ENCODE data around the gene CA5A. TPM values are rescaled to one million over a fixed set of nuclear protein-coding genes. Genes with fewer than 3 reads are reported as not detected.

Gene CA5A
- total RNA-seq, 1 experiment from 2014 or later: 0.10 TPM

DNA sequence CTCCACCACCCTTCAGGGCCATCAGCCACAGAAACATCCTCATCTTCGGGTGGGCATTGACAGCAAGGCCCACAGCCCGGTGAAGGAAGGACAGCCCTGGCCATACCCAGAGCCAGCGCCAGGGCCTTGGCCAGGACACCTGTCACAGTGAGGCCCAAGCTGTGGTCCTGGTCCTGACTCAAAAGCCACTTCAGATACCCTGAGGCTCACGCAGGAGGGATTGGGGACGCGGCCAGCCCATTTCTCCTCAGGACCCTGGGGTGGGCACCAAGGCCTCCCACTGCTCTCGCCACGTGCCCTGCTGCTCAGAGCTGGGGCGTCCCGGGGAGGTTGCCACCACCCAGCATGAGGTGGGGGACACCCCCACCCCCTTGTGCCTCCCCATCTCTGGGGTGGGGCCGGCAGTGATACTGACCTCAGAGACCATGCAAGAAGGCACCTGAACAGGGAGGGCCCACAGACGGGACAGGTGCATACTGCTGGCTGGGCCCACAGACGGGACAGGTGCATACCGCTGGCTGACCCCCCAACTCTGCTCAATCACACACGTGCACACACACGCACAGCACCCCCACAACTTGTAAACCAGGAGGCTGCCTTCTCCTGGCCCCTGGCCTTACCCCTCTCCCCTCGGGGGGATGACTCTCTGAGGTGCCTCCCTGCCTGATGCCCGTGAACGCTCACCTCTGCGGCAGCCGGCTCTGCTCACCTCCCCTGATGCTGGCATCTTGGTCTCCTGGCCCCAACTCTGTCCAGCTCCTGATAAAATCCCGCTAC lies 81.2 kb downstream of the CA5A start:
- DNase-seq (ENCODE audit: extremely low read depth, low read depth): no peak

- no peak for DNase-seq (ENCODE audit: extremely low read depth, low read depth)
Observed at GRCh38 chr16:87854053-87854906, 82.0 kb downstream of the CA5A start.

DNA sequence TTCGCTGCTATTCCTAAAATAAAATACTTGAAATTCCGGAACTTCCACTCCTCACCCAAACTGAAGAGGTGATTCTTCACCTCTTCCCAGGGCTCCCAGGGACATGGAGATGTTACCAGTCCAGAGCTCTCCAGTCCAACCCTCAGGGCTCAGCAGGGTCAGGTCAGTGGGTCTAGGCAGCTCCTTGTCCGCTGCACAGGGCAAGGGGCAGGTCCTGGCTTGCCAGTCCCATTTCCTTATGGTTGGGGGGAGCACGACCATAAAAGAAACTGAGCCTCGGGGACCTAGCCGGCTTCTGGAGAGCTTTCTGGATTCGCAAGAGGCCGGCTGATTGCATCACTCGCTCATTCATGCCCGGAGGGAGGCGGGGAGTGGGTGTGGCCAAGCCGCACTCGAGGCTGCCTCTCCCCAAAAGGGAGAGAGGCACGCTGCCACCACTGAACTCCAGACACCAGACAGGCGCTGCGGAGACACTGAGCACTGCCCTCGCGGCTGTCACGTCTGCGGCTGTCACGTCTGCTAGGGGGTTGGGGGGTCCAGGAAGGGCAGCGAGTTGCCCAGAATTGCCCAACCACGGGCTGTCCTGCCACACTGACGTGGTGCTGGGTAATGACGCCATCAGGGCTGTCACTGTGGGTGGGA lies 82.8 kb downstream of the CA5A start:
- DNase-seq (ENCODE audit: extremely low read depth, low read depth): peak; percentile 90

DNA sequence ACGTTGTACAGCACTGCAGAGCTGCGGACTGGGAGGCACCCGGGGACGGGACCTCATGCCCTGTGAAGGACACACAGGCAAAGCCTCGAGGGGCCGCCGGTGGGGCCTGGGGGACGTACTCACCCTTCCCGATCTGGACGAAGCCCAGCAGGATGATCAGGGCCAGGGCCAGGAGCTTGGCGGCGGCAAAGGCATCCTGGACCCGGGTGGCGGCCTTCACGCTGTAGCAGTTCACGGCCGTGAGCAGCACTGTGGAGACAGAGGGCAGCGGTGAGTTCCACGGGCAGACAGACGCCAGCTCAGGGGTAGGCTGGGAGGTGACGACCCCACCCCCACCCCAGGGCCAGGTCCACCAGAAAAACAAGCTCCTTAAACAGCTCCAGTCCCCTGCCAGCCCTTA lies 84.7 kb downstream of the CA5A start:
- DNase-seq (ENCODE audit: extremely low read depth, low read depth): no peak

DNA sequence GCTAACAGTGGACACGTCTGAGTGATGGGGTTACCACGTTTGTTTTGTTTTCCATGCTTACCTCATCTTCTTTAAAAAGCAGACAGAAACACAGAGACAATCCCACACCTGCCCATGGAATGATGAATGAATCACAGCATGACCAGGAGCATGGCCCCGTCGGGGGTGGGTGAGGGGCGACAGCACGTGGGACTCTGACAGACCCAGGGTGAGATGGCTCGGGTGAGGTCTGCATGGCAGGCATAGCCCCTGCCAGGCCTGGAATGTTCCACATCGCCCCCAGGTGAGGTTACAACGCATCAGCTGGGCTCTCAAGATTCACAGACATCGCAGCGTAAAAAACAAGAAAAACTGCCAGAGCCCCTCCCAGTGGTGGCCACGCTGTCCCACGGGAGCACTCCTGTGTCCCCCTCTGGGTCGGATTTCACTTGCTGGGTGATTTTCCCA lies 85.2 kb downstream of the CA5A start:
- DNase-seq (ENCODE audit: extremely low read depth, low read depth): no peak

DNA sequence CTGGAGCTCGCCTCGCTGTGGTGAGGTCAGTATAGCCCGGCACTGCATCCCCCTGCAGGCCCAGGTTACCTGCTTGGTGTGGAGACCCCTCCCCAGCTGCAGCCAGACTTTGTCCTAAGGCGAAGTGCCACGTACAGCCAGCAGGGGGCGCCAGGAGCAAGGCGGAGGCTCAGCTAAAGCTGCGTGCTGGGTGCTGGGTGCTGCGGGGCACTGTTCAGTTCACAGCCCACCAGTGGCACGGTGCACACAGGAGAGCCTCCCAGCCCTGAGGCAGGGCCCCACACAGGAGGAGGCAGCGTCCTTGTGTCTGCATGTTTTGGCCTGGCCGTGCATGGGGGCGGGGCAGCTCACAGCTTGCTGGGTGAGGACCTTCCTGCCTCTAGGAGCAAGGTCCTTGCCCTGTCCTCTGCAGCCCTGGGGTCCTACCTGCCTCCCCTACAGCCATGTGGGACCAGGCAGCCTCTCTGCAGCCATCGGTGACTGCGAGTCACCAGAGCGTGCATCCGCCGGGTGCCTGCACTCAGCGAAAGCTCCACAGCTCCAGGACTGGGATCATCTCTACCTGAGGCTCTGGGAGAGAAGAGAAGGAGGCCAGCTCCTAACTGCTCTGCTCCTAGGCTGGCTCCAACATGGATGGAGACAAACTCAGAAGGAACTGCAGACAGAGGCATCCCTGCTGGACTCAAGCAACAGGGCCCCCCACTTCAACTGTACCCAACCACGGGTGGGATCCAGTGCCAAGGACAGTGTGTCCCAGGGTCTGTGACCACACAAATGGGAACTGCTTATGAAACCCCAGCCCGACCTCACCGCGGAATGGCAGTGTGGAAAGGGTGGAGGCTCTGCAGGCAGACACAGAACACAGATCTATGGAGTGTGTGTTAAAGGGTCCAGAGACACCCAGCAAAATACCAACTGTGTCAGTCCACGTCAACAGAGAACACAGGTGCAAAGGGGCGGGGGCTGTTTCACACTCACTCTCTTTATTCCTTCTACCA lies 86.0 kb downstream of the CA5A start:
- DNase-seq (ENCODE audit: extremely low read depth, low read depth): no peak

DNA sequence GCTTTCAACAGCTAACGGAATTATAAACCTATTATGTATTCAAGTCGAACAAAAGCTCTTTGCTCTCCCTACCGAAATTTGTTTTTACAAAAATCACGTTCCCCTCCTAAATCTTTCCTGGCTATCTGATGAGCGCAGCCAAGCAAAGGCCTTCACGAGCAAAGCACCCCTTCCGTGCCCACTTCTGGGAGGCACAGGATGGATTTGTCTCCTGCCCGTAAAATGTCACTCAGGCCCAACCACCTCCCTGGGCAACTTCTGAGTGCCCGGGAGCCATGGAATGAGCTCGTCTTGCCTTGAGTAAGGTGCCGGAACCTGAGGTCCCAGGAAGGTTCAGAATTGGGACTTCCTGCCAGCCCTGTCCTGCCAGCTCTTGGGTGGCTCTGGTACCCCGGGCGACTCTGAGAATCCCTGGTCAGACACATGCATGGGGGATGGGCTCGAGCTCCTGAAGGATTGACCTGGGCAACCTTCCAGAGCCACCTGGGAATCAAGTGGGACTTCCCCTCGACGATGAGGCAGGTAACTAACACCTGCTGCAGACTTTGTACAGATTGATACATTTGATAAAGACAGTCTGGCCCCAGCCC lies 86.8 kb downstream of the CA5A start:
- DNase-seq (ENCODE audit: extremely low read depth, low read depth): no peak

DNA sequence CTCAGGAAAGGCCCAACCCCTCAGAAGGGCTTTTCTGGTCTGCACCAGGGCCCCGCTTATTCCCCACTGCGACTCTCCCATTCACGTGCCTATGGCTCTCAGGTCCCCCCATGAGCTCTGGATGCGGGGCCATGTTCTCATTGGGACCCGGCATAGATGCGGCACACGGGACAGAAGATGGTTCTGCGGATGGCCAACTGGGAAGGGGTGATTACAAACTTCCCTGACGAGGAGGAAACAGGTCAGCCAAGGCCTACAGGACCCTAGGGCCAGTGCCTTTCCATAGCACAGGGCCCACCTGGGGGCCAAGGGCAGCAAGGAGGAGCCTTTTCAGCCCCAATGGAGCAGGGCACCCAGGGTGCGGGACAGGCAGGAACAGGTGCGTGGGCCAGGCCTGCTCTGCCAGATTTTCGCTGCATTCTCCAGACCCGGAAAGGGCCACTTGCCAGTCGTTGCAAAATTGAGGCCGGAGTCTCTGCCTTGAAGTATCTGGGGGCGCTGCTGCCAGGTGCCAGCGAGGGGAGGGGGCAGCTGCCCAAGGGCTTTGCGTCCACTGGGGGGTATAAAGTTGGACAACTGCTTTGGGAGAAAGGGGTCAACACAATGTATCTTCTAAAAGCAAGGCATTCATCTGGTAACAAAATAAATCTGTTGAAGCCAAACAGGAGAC lies 87.5 kb downstream of the CA5A start:
- no peak for DNase-seq (ENCODE audit: extremely low read depth, low read depth)

- no peak for DNase-seq (ENCODE audit: extremely low read depth, low read depth)
Observed at GRCh38 chr16:87847785-87848675, 88.3 kb downstream of the CA5A start.

DNA sequence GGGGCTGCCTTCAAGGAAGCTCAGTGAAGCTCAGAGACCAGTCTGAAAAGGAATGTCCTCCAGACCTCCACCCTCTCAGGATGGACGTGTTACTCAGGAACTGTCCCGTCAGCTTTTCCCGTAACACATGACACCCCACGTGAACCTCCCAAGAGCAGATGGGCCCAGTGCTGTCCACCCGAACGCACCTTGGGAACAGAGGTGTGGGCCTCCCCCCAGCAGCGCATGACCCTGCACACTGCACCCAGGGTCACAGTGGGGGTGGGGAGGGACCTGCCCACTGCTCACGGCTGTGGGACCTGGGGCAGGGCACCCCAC lies 88.9 kb downstream of the CA5A start:
- no peak for DNase-seq (ENCODE audit: extremely low read depth, low read depth)

- DNase-seq (ENCODE audit: extremely low read depth, low read depth): no peak
Observed at GRCh38 chr16:87846705-87847466, 89.4 kb downstream of the CA5A start.

GRCh38 chr16:87845807-87846619 lies 90.3 kb downstream of the CA5A start:
- no peak for DNase-seq (ENCODE audit: extremely low read depth, low read depth)

- no peak for DNase-seq (ENCODE audit: extremely low read depth, low read depth)
Observed at GRCh38 chr16:87845213-87845612, 91.1 kb downstream of the CA5A start.

GRCh38 chr16:87844809-87845208 lies 91.5 kb downstream of the CA5A start:
- DNase-seq (ENCODE audit: extremely low read depth, low read depth): no peak

DNA sequence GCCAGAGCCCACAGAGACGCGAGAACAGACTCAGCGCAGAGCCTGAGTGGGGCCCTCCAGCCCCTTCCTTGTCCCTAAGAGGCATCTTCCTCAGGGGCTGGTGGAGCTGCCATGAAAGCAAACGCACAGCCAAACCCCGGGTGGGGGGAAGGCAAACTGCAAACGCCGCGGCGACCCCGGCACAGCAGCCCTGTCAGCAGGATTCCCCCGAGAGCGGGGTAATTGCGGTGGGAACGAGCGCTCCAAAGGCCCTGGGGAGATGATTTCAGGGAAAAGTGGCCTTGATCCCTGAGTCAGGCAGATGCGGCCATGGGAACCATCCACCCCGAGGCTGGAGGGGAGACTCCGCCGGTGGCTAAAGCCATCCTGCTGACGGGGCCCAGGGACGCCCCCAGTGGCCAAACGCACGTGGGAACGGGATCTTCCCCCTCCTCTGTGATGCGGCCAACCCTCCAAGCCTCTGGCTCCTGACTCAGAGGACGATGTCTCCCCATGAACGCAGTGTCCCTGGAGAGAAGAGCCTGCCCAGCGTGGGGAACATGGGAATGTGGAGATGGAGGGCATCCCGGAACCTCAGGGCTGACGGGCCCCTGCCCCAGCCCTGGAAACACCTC lies 92.1 kb downstream of the CA5A start:
- DNase-seq (ENCODE audit: extremely low read depth, low read depth): no peak

DNA sequence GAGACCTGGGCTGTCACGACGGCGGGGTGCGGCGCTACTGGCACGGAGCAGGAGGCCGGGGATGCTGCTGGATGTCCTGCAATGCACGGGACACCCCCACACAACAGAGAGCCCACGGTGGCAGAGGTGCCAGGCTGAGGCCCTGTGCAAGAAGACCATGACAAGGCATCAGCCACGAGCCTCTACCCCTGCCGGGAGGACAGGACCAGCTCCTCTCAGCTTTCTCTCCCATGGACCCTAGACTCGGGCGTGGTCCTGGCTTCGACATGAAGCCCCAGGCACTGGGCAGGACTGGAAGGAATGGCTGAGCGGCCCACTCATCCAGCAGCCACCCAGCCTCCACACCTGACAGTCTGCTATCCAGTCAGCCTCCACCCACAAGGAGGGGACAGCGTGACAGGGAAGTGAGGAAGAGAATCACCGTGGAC lies 92.6 kb downstream of the CA5A start:
- DNase-seq (ENCODE audit: extremely low read depth, low read depth): no peak

All from NCI-H460 (cell line).